A673 (cell line): ENCODE measurements around the gene ZFPL1. TPM values are rescaled to one million over a fixed set of nuclear protein-coding genes. Genes with fewer than 3 reads are reported as not detected.

Source experiments
- BruUV-seq: library from RNA; stranded (reverse); fragments of 400-500 nt; replicated peaks from 2 replicates; lab custom pipeline; 2021; lab: Mats Ljungman, UMichigan
- CTCF ChIA-PET: fragments of 300-600 bp; sonication (Branson Sonifier 250); formaldehyde crosslinking; loops from one replicate; lab custom pipeline; 2022; ENCODE audit warnings: antibody characterized with exemption; lab: Charles Lee
- POLR2A ChIA-PET: fragments of 300-600 bp; sonication (Branson Sonifier 250); formaldehyde crosslinking; loops from one replicate; lab custom pipeline; 2022; ENCODE audit warnings: antibody characterized with exemption; ENCODE audit not compliant: low non-redundant PET; lab: Charles Lee
- DNase-seq: peaks from one replicate; pipeline ENCODE4 v3.0.0-alpha.2; 2015; ENCODE audit warnings: low spot score
- H3K27ac ChIP-seq: fragments of 200-600 bp; sonication (generic); 2 replicates; pipeline ENCODE4 v1.5.1; 2016; ENCODE audit warnings: mixed run types, low read depth, mild to moderate bottlenecking, mixed read lengths, antibody characterized with exemption, low read length; ENCODE audit not compliant: poor library complexity, severe bottlenecking
- H3K27me3 ChIP-seq: fragments of 200-600 bp; sonication (generic); replicated peaks from 2 replicates; pipeline ENCODE4 v1.6.1; 2017; ENCODE audit warnings: mixed run types, low read depth, mild to moderate bottlenecking, mixed read lengths, antibody characterized with exemption, low read length; ENCODE audit not compliant: insufficient read depth, poor library complexity
- H3K36me3 ChIP-seq: fragments of 200-600 bp; sonication (generic); 2 replicates; pipeline ENCODE4 v1.6.1; 2016; ENCODE audit warnings: mixed run types, mild to moderate bottlenecking, mixed read lengths, antibody characterized with exemption, low read length; ENCODE audit not compliant: insufficient read depth, poor library complexity, severe bottlenecking
- H3K4me1 ChIP-seq: fragments of 200-600 bp; sonication (generic); 2 replicates; pipeline ENCODE4 v1.6.1; 2017; ENCODE audit warnings: mixed run types, mild to moderate bottlenecking, mixed read lengths, antibody characterized with exemption, low read length; ENCODE audit not compliant: insufficient read depth, poor library complexity, severe bottlenecking
- H3K4me3 ChIP-seq: fragments of 200-600 bp; sonication (generic); 2 replicates; pipeline ENCODE4 v1.5.1; 2016; ENCODE audit warnings: low read depth, mixed run types, mild to moderate bottlenecking, mixed read lengths, low read length; ENCODE audit not compliant: poor library complexity, severe bottlenecking
- H3K9me3 ChIP-seq: fragments of 200-600 bp; sonication (generic); 2 replicates; pipeline ENCODE4 v1.6.1; 2016; ENCODE audit warnings: mixed run types, low read depth, mild to moderate bottlenecking, mixed read lengths, antibody characterized with exemption, low read length; ENCODE audit not compliant: poor library complexity, severe bottlenecking
- EZH2 ChIP-seq: fragments of 200-600 bp; sonication (generic); IDR thresholded peaks from 2 replicates; pipeline ENCODE4 v1.6.1; 2017; ENCODE audit warnings: borderline replicate concordance, low read depth, mild to moderate bottlenecking, mixed read lengths, antibody characterized with exemption, low read length; ENCODE audit not compliant: poor library complexity, severe bottlenecking
- intact Hi-C: fragments of 100-400 bp; cut with micrococcal nuclease; formaldehyde crosslinking; loops from one replicate; pipeline ENCODE4 v1.10.0; 2022; ENCODE audit not compliant: unreplicated experiment
- total RNA-seq: library from RNA; stranded (reverse); gene quantifications from 2 replicates; pipeline ENCODE4 v1.2.3, GENCODE V29; 2021
- TF ChIP-seq, protein P1 (sequence below): fragments of 300-800, 200-600 bp; sonication (generic); conservative IDR thresholded peaks from 2 replicates; pipeline ENCODE4 v1.5.1; 2017; ENCODE audit warnings: low read depth, mild to moderate bottlenecking, antibody characterized with exemption, low read length, moderate library complexity, mixed read lengths

The ZFPL1 gene
- total RNA-seq, 1 experiment from 2014 or later = 46.6 TPM

DNA sequence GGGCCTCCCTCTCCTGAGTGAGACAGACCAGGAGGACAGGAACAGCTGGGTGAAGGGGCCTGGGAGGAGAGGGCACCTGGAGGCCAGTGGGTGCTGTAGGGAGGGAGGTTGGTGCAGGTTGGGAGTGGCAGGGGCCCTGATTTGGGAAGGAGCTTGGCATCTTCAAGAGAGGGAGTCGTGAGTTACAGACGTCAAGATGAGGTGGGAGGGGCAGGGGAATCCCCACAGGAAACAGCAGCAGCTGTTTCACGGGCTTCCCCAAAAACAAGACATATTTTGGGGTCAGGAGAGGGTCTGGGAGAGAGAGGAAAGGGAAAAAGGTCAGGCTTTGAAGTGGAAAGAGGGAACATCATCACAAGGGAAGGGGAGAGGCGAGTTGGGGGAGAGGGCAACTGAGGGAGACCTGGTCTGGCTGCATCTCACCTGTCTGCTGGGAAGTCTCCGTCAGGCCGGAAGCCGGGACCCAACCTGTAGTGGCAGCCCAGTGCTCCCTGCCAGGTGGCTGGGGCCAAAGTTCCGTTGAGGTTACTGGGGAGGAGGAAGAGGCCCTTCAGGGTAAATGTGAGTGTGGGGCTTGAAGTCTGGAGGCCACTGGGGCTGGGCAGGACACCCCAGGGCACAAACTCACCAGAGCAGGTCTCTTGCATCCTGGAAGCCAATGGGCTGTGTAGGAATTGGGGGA lies 30.1 kb upstream of the ZFPL1 start:
- Histone ChIP-seq H3K36me3 (no peaks in the 10 kb centered on the region), H3K4me3 (no peak overlapping the region), H3K27ac (no peak overlapping the region), H3K4me1 (no peaks in the 10 kb centered on the region), H3K9me3 (no peaks in the 10 kb centered on the region), H3K27me3 (no peaks in the 10 kb centered on the region)
- DNase-seq = no peak
- ChIA-PET POLR2A (no interaction called here), CTCF (no interaction called here)
- BruUV-seq = no TSS peak
- no peak for TF ChIP-seq EZH2
- TF ChIP-seq, protein P1, sequence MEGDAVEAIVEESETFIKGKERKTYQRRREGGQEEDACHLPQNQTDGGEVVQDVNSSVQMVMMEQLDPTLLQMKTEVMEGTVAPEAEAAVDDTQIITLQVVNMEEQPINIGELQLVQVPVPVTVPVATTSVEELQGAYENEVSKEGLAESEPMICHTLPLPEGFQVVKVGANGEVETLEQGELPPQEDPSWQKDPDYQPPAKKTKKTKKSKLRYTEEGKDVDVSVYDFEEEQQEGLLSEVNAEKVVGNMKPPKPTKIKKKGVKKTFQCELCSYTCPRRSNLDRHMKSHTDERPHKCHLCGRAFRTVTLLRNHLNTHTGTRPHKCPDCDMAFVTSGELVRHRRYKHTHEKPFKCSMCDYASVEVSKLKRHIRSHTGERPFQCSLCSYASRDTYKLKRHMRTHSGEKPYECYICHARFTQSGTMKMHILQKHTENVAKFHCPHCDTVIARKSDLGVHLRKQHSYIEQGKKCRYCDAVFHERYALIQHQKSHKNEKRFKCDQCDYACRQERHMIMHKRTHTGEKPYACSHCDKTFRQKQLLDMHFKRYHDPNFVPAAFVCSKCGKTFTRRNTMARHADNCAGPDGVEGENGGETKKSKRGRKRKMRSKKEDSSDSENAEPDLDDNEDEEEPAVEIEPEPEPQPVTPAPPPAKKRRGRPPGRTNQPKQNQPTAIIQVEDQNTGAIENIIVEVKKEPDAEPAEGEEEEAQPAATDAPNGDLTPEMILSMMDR = no peak
- intact Hi-C loops = no loop called here

GRCh38 chr11:65055538-65055937 lies 28.5 kb upstream of the ZFPL1 start:
- POLR2A ChIA-PET = no interaction called here
- BruUV-seq = no TSS peak
- CTCF ChIA-PET = interaction anchor here (0.6 kb wide), 1 partner anchor 486 kb away, joined by 3 read pairs; no protein-coding TSS in a partner anchor

GRCh38 chr11:65056999-65057398 lies 27.0 kb upstream of the ZFPL1 start:
- H3K27ac ChIP-seq = no peak overlapping the region
- no peak for DNase-seq
- H3K9me3 ChIP-seq = no peaks in the 10 kb centered on the region
- TF ChIP-seq EZH2 = no peak
- TF ChIP-seq, protein P1 = no peak
- intact Hi-C loops = no loop called here
- no TSS peak for BruUV-seq
- ChIA-PET CTCF (no interaction called here), POLR2A (no interaction called here)
- H3K27me3 ChIP-seq = no peaks in the 10 kb centered on the region
- no peak overlapping the region for H3K4me3 ChIP-seq
- H3K36me3 ChIP-seq = no peaks in the 10 kb centered on the region
- no peaks in the 10 kb centered on the region for H3K4me1 ChIP-seq

More at GRCh38 chr11:65055538-65055937, 28.5 kb upstream of the ZFPL1 start:
- Histone ChIP-seq H3K4me1 (no peaks in the 10 kb centered on the region), H3K36me3 (no peaks in the 10 kb centered on the region), H3K27ac (no peak overlapping the region), H3K27me3 (no peaks in the 10 kb centered on the region), H3K4me3 (no peak overlapping the region), H3K9me3 (no peaks in the 10 kb centered on the region)
- TF ChIP-seq, protein P1 = no peak
- no peak for TF ChIP-seq EZH2
- intact Hi-C loops = no loop called here
- DNase-seq = no peak
